CD4-positive, alpha-beta T cell (primary cell): Measurements from ENCODE around the gene WFDC13. TPM values are rescaled to one million over a fixed set of nuclear protein-coding genes. Genes with fewer than 3 reads are reported as not detected.

Experiments used
- ATAC-seq: fragments of 200-7000 bp; cut with Tn5 transposase; one replicate; pipeline ENCODE4 v1.10.0; 2022; ENCODE audit warnings: mild to moderate bottlenecking; ENCODE audit not compliant: poor library complexity
- CTCF ChIA-PET: fragments of 350-600 bp; sonication (Branson Sonifier 250); formaldehyde crosslinking; loops from one replicate; lab custom pipeline; 2021; ENCODE audit warnings: antibody characterized with exemption, inconsistent platforms; lab: Charles Lee
- POLR2A ChIA-PET: fragments of 350-600 bp; sonication (Branson Sonifier 250); formaldehyde crosslinking; loops from one replicate; lab custom pipeline; 2021; ENCODE audit warnings: antibody characterized with exemption, inconsistent platforms; lab: Charles Lee
- DNase-seq, 14 experiments: peaks; one replicate each; pipeline ENCODE4 v3.0.0-alpha.2; 2013 to 2020; ENCODE audit warnings: mixed read lengths in 2 of 14
- H3K27ac ChIP-seq, 2 donors: one replicate each; pipeline versions ENCODE4 v1.5.1 to v1.7.0; 2013; ENCODE audit warnings: low read length in 2 of 2, low read depth in 1 of 2, mild to moderate bottlenecking in 1 of 2
- H3K27me3 ChIP-seq, 2 experiments: 1 replicate in 1 of 2; 2 replicates in 1 of 2; pipeline versions ENCODE4 v1.6.1 to v1.7.0; 2013; ENCODE audit warnings: low read length in 2 of 2, control low read depth in 1 of 2, mild to moderate bottlenecking in 1 of 2, moderate library complexity in 1 of 2; ENCODE audit not compliant: insufficient read depth in 2 of 2, control insufficient read depth in 1 of 2
- H3K36me3 ChIP-seq: one replicate; pipeline ENCODE4 v1.6.1; 2013; ENCODE audit warnings: low read length, control low read depth; ENCODE audit not compliant: insufficient read depth
- H3K4me1 ChIP-seq: one replicate; pipeline ENCODE4 v1.6.1; 2013; ENCODE audit warnings: low read length, control low read depth; ENCODE audit not compliant: insufficient read depth
- H3K4me3 ChIP-seq: one replicate; pipeline ENCODE4 v1.5.1; 2013; ENCODE audit warnings: mild to moderate bottlenecking, low read length, moderate library complexity
- H3K9me3 ChIP-seq, 2 experiments: 1 replicate in 1 of 2; 2 replicates in 1 of 2; pipeline versions ENCODE4 v1.6.1 to v1.7.0; 2013; ENCODE audit warnings: low read length in 2 of 2, mild to moderate bottlenecking in 2 of 2, control low read depth in 1 of 2, moderate library complexity in 1 of 2; ENCODE audit not compliant: control insufficient read depth in 1 of 2, insufficient read depth in 1 of 2
- H3K27ac Mint-ChIP-seq: one replicate; pipeline ENCODE4 v1.8.0; 2020; ENCODE audit warnings: mixed read lengths
- H3K27me3 Mint-ChIP-seq: one replicate; pipeline ENCODE4 v1.8.0; 2021; ENCODE audit warnings: mixed read lengths
- H3K36me3 Mint-ChIP-seq: one replicate; pipeline ENCODE4 v1.8.0; 2021; ENCODE audit warnings: low read depth, mixed read lengths
- H3K4me1 Mint-ChIP-seq: one replicate; pipeline ENCODE4 v1.8.0; 2021; ENCODE audit warnings: low read depth, mixed read lengths
- H3K4me3 Mint-ChIP-seq: one replicate; pipeline ENCODE4 v1.8.0; 2020; ENCODE audit warnings: mild to moderate bottlenecking, mixed read lengths
- H3K9me3 Mint-ChIP-seq: one replicate; pipeline ENCODE4 v1.8.0; 2020; ENCODE audit warnings: mixed read lengths
- intact Hi-C, 2 experiments: fragments of 100-400 bp; cut with DNase I in 1 of 2; cut with micrococcal nuclease in 1 of 2; formaldehyde crosslinking; loops; one replicate each; pipeline versions ENCODE4 v1.15.1 to v1.9.0; 2023 to 2025; cut with DNase I, micrococcal nuclease
- total RNA-seq, 174 experiments: library from RNA in 2 of 174; stranded (reverse) in 2 of 174; gene quantifications; one replicate each; pipeline ENCODE4 v1.2.3 and lab custom pipeline; 2021 to 2026
- TF ChIP-seq, protein P1 (sequence below): fragments of 200-600 bp; IDR thresholded peaks from one replicate; pipeline ENCODE4 v1.8.0; 2022; ENCODE audit warnings: antibody characterized with exemption, mild to moderate bottlenecking

The WFDC13 gene
- total RNA-seq, 2 experiments from 2014 or later = not detected

DNA sequence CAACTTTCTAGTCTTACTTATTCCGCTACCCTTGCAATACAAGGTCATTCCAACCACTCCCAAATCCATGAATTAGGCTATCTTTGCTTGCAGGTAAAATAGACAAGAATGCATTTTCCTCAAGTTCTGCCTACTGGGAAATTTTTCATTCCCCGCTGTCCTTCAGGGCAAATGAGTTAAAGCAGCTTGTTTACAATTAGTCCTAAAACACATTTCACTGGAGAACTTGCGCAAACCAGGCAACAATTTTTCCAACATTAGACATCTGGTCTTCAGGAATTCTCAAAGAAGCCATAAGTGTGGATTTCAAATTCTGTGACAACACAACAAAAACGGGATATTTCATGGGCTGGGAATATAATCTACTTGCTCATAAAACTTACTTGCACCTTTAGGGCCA, 40.8 kb downstream of the WFDC13 start:
- ChIA-PET CTCF (no interaction called here), POLR2A (no interaction called here)
- ATAC-seq (no peak), DNase-seq (no peak)
- H3K36me3 ChIP-seq = no peaks in the 10 kb centered on the region
- TF ChIP-seq, protein P1, sequence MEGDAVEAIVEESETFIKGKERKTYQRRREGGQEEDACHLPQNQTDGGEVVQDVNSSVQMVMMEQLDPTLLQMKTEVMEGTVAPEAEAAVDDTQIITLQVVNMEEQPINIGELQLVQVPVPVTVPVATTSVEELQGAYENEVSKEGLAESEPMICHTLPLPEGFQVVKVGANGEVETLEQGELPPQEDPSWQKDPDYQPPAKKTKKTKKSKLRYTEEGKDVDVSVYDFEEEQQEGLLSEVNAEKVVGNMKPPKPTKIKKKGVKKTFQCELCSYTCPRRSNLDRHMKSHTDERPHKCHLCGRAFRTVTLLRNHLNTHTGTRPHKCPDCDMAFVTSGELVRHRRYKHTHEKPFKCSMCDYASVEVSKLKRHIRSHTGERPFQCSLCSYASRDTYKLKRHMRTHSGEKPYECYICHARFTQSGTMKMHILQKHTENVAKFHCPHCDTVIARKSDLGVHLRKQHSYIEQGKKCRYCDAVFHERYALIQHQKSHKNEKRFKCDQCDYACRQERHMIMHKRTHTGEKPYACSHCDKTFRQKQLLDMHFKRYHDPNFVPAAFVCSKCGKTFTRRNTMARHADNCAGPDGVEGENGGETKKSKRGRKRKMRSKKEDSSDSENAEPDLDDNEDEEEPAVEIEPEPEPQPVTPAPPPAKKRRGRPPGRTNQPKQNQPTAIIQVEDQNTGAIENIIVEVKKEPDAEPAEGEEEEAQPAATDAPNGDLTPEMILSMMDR = no peak
- no peak overlapping the region for H3K4me3 ChIP-seq
- no peaks in the 10 kb centered on the region for H3K4me1 Mint-ChIP-seq
- H3K36me3 Mint-ChIP-seq = no peaks in the 10 kb centered on the region
- no peaks in the 10 kb centered on the region for H3K9me3 ChIP-seq
- no peak overlapping the region for H3K27ac Mint-ChIP-seq
- intact Hi-C loops = no loop called here
- peaks cover 20% of the 10 kb centered on the region for H3K27me3 Mint-ChIP-seq
- H3K27ac ChIP-seq = no peak overlapping the region
- no peaks in the 10 kb centered on the region for H3K9me3 Mint-ChIP-seq
- H3K27me3 ChIP-seq = no peaks in the 10 kb centered on the region
- no peaks in the 10 kb centered on the region for H3K4me1 ChIP-seq
- H3K4me3 Mint-ChIP-seq = no peak overlapping the region

DNA sequence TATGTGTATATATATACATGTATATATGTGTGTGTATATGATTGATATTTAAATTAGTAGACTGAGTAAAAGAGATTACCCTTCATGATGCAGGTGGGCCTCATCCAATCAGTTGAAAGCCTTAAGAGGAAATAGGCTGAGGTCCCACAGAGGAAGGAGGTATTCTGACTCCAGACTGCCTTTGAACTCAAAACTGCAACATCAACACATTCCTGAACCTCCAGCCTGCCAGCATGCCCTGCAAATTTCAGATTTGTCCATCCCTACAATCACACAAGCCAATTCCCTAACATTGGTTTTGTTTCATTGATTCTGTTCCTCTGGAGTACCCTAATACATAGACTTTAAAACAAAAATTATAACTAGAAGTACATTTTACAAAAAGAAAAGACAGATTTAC, 43.2 kb downstream of the WFDC13 start:
- DNase-seq (no peak), ATAC-seq (no peak)
- no peaks in the 10 kb centered on the region for H3K36me3 Mint-ChIP-seq
- no peak overlapping the region for H3K27ac ChIP-seq
- intact Hi-C loops = no loop called here
- TF ChIP-seq, protein P1 = no peak
- no peak overlapping the region for H3K27ac Mint-ChIP-seq
- H3K9me3 Mint-ChIP-seq = no peaks in the 10 kb centered on the region
- H3K4me1 ChIP-seq = no peaks in the 10 kb centered on the region
- ChIA-PET POLR2A (no interaction called here), CTCF (no interaction called here)
- no peaks in the 10 kb centered on the region for H3K9me3 ChIP-seq
- H3K27me3 ChIP-seq = peaks cover 0 to 18% of the 10 kb centered on the region in 2 experiments
- H3K4me3 Mint-ChIP-seq = no peak overlapping the region
- H3K36me3 ChIP-seq = no peaks in the 10 kb centered on the region
- no peaks in the 10 kb centered on the region for H3K4me1 Mint-ChIP-seq
- H3K4me3 ChIP-seq = no peak overlapping the region
- peaks cover 23% of the 10 kb centered on the region for H3K27me3 Mint-ChIP-seq

DNA sequence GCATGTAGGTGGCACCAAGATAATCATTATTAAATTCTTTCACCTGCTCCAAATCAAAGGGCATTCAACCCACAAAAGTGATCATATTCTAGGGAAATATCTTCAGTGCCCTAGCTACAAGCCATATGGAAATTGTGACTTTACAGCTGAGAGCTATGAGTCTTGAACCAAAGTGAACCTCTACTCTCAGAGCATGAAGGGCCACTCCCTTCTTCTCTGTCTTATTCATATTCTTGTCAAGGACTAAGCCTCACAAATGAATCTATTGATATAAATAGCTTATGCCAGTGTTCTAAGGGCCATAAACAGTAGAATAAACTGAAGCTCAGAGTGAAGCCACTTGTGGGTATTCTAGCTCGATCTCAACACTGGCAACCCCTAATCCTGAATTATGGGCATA, 49.9 kb downstream of the WFDC13 start:
- H3K4me1 Mint-ChIP-seq = no peaks in the 10 kb centered on the region
- H3K27ac ChIP-seq = no peak overlapping the region
- H3K27ac Mint-ChIP-seq = no peak overlapping the region
- intact Hi-C loops = no loop called here
- H3K4me3 Mint-ChIP-seq = no peak overlapping the region
- H3K4me1 ChIP-seq = no peaks in the 10 kb centered on the region
- peaks cover 0 to 18% of the 10 kb centered on the region in 2 experiments for H3K27me3 ChIP-seq
- TF ChIP-seq, protein P1 = no peak
- ChIA-PET POLR2A (no interaction called here), CTCF (no interaction called here)
- ATAC-seq (no peak), DNase-seq (no peak)
- no peaks in the 10 kb centered on the region for H3K9me3 ChIP-seq
- no peak overlapping the region for H3K4me3 ChIP-seq
- no peaks in the 10 kb centered on the region for H3K36me3 Mint-ChIP-seq
- peaks cover 23% of the 10 kb centered on the region for H3K27me3 Mint-ChIP-seq
- no peaks in the 10 kb centered on the region for H3K36me3 ChIP-seq
- peaks cover 5% of the 10 kb centered on the region for H3K9me3 Mint-ChIP-seq
